Activated naive CD8-positive, alpha-beta T cell treated with anti-CD3 and anti-CD28 coated beads for 36 hours (primary cell): ENCODE results near the gene SNIP1. TPM values are rescaled to one million over a fixed set of nuclear protein-coding genes. Genes with fewer than 3 reads are reported as not detected.
"Not testable (repeated sequence)": the region's sequence is repeated elsewhere in the genome, so short reads cannot be mapped to it uniquely, and the experiment has no call there.

Experiments used
- DNase-seq: peaks from one replicate; pipeline ENCODE4 v3.0.0; 2021
- H3K27ac Mint-ChIP-seq: one replicate; pipeline ENCODE4 v1.8.0; 2022; ENCODE audit warnings: mild to moderate bottlenecking, moderate library complexity, mixed read lengths
- H3K27me3 Mint-ChIP-seq: one replicate; pipeline ENCODE4 v1.8.0; 2022; ENCODE audit warnings: mild to moderate bottlenecking, mixed read lengths
- H3K36me3 Mint-ChIP-seq: one replicate; pipeline ENCODE4 v1.8.0; 2021; ENCODE audit warnings: mild to moderate bottlenecking, mixed read lengths
- H3K4me1 Mint-ChIP-seq: one replicate; pipeline ENCODE4 v1.8.0; 2021; ENCODE audit warnings: mixed read lengths
- H3K4me3 Mint-ChIP-seq: one replicate; pipeline ENCODE4 v1.8.0; 2022; ENCODE audit warnings: mild to moderate bottlenecking, moderate library complexity, mixed read lengths
- H3K9me3 Mint-ChIP-seq: one replicate; pipeline ENCODE4 v1.8.0; 2022; ENCODE audit warnings: mixed read lengths
- total RNA-seq, 2 experiments: library from RNA; stranded (reverse); gene quantifications; one replicate each; pipeline ENCODE4 v1.2.3, GENCODE V29; 2021

Gene SNIP1
- total RNA-seq, 2 experiments from 2014 or later = 25.2 to 27.6 TPM

DNA sequence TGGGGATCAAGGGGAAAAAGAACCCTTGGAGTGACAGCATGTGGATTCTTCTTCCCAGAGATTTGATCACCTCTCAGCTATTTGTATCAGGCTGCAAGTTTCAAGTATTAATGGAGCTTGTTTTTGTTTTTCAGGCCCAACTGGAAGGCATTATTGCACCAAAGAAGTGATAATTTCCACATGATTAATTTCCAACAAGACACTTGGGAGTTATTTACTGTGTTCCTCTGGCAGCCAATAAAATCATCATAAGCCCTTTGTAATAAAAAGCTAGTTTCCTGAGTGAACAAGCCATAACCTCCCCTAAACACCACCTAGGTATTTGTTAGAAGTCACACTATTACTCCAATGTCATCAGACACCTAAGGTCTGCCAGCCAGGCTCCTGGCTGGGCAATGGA is 10.8 kb upstream of the SNIP1 start:
- H3K4me3 Mint-ChIP-seq = no peak overlapping the region
- no peaks in the 10 kb centered on the region for H3K9me3 Mint-ChIP-seq
- no peak overlapping the region for H3K27ac Mint-ChIP-seq
- H3K36me3 Mint-ChIP-seq = peaks cover 30% of the 10 kb centered on the region
- H3K4me1 Mint-ChIP-seq = no peaks in the 10 kb centered on the region
- no peaks in the 10 kb centered on the region for H3K27me3 Mint-ChIP-seq
- no peak for DNase-seq

DNA sequence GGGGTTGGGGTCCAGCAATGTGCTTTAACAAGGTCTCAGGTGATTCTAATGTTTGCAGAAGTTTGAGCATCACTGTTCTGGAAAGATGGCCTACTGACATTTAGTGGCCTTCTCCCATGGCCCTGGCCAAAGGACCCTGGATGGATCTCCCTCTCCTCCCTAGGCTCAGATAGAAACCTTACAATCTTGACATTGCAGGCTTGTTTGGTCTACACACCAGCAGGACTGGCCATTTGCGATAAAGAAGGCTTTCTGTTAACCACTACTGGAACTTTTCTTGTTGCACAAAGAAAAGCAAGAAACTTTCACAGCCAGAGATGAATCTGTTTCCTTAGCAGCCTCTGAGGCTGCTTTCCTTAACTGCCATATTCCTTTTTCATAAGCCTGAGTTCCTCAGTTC is 8.9 kb upstream of the SNIP1 start:
- DNase-seq = no peak
- peaks cover 14% of the 10 kb centered on the region for H3K36me3 Mint-ChIP-seq
- no peaks in the 10 kb centered on the region for H3K9me3 Mint-ChIP-seq
- H3K4me3 Mint-ChIP-seq = no peak overlapping the region
- H3K4me1 Mint-ChIP-seq = no peaks in the 10 kb centered on the region
- H3K27me3 Mint-ChIP-seq = no peaks in the 10 kb centered on the region
- peak overlapping the region; percentile 36 for H3K27ac Mint-ChIP-seq

- Mint-ChIP-seq H3K9me3 (no peaks in the 10 kb centered on the region), H3K27me3 (peaks cover 4% of the 10 kb centered on the region), H3K4me1 (peaks cover 2% of the 10 kb centered on the region), H3K4me3 (no peak overlapping the region), H3K36me3 (peaks cover 5% of the 10 kb centered on the region), H3K27ac (no peak overlapping the region)
- DNase-seq = peak; percentile 38
Measured at GRCh38 chr1:37561133-37562132, 7.3 kb upstream of the SNIP1 start.

DNA sequence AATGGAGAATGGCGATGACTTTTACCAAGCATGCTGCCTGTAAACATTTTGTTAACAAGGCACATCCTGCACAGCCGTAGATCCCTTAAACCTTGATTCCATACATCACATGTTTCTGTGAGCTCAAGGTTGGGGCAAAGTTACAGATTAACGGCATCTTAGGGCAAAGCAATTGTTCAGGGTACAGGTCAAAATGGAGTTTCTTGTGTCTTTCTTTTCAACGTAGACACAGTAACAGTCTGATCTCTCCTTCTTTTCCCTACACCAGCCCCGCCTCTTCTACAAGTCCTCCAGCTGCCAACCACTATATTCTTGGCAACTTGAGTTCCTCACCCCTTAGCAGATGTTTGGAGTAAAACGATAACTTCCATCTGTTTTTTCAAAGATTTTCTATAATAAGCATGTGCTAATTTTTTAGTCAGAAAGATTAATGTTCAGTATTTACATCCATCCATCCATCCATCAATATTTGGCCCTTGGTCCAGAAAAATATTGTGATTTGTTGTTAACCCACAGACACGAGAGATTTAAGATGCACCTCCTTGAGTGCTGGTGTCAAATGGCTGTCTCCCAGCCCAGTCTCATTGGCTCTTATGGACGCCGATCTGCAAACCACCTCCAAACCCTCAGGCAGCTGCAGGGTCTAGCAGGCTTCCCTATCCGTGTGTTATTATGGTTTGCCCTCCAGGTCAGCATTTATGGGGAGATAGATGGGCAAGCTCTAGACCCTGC is 6.5 kb upstream of the SNIP1 start:
- H3K27ac Mint-ChIP-seq = no peak overlapping the region
- H3K4me1 Mint-ChIP-seq = peaks cover 2% of the 10 kb centered on the region
- no peaks in the 10 kb centered on the region for H3K9me3 Mint-ChIP-seq
- peaks cover 5% of the 10 kb centered on the region for H3K27me3 Mint-ChIP-seq
- no peak overlapping the region for H3K4me3 Mint-ChIP-seq
- peaks cover 2% of the 10 kb centered on the region for H3K36me3 Mint-ChIP-seq
- DNase-seq = no peak

GRCh38 chr1:37559957-37560379 is 5.9 kb upstream of the SNIP1 start:
- not testable (repeated sequence) for H3K27ac Mint-ChIP-seq, DNase-seq, H3K27me3 Mint-ChIP-seq, H3K36me3 Mint-ChIP-seq, H3K9me3 Mint-ChIP-seq, H3K4me3 Mint-ChIP-seq, H3K4me1 Mint-ChIP-seq

DNA sequence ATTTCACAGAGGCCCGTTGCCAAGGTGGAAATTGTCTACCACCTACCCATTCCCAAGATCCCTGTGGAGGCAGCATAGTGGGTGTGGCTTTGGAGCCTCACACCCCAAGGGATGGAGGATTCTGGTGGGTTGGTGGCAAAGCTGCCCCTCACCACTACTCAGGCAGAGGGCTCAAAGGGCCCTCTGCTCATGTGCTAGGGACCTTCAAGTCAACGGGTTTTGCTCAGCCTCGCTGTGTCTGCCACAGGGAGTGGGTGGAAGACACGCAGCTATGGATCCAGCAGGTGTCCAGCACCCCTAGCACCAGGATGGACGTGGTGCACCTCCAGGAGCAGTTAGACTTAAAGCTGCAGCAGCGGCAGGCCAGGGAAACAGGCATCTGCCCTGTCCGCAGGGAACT is 5.0 kb upstream of the SNIP1 start:
- Mint-ChIP-seq H3K4me1 (peaks cover 2% of the 10 kb centered on the region), H3K4me3 (no peak overlapping the region), H3K9me3 (peaks cover 1% of the 10 kb centered on the region), H3K36me3 (peaks cover 2% of the 10 kb centered on the region), H3K27me3 (peaks cover 5% of the 10 kb centered on the region), H3K27ac (no peak overlapping the region)
- DNase-seq = no peak

GRCh38 chr1:37558411-37558810 is 4.3 kb upstream of the SNIP1 start:
- Mint-ChIP-seq H3K9me3 (peaks cover 1% of the 10 kb centered on the region), H3K4me3 (no peak overlapping the region), H3K27me3 (peaks cover 5% of the 10 kb centered on the region), H3K27ac (no peak overlapping the region), H3K36me3 (peaks cover 2% of the 10 kb centered on the region), H3K4me1 (peaks cover 2% of the 10 kb centered on the region)
- no peak for DNase-seq

GRCh38 chr1:37557402-37557801 is 3.3 kb upstream of the SNIP1 start:
- H3K9me3 Mint-ChIP-seq = peaks cover 1% of the 10 kb centered on the region
- H3K27ac Mint-ChIP-seq = no peak overlapping the region
- no peak overlapping the region for H3K4me3 Mint-ChIP-seq
- H3K4me1 Mint-ChIP-seq = peaks cover 12% of the 10 kb centered on the region
- H3K27me3 Mint-ChIP-seq = peaks cover 5% of the 10 kb centered on the region
- DNase-seq = no peak
- H3K36me3 Mint-ChIP-seq = peaks cover 9% of the 10 kb centered on the region

DNA sequence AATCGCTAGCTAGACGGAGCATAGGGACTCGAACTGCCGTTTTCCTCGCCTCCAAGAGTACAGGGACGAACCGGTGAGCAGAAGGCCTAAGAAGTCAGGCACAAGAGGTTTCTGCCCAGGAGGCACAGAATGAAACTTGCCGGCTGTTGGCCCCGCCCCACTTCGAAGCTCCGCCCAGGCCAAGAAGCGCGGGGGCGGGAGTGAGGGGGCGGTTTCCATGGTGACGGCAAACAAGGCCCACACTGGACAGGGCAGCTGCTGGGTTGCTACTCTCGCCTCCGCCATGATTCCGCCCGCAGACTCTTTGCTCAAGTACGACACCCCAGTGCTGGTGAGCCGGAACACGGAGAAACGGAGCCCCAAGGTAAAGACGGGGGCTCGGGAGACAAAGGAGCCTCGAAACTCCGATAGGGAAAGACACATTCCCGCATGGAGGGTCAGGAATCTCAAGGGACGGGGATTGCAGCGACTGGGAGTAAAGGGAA is 2.7 kb upstream of the SNIP1 start, which contains the start of gene DNALI1:
Gene DNALI1, plus strand, starts transcription at position 229 of the 485 bp plus-strand sequence. Its CDS starts 55 bp downstream, at position 284.
- Mint-ChIP-seq H3K9me3 (peaks cover 1% of the 10 kb centered on the region), H3K27me3 (peaks cover 5% of the 10 kb centered on the region), H3K36me3 (peaks cover 7% of the 10 kb centered on the region), H3K27ac (no peak within 1 kb of the TSS), H3K4me3 (no peak within 1 kb of the TSS), H3K4me1 (peaks cover 17% of the 10 kb centered on the region)
- peak; percentile 39 for DNase-seq

DNA sequence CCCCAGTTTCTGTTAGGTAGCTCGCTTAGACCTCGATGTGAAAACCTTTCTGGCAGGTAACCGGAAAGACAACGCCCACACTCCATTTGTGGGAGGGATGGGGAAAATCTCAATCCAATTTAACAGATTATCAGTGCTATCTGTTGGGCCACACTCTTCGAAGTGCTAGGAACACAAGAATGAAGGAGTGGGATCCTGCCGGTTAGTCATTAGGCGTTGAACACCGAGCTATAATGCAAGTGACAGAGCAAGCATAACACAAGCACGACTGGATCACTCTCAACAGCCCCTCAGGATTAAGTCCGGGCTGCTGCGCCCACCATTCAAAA is 531 bp downstream of the SNIP1 start:
- Mint-ChIP-seq H3K36me3 (peaks cover 21% of the 10 kb centered on the region), H3K27me3 (peaks cover 5% of the 10 kb centered on the region), H3K4me1 (peaks cover 27% of the 10 kb centered on the region), H3K27ac (peak overlapping the region; percentile 89), H3K9me3 (peaks cover 1% of the 10 kb centered on the region), H3K4me3 (peak overlapping the region; percentile 95)
- DNase-seq = no peak

GRCh38 chr1:37549341-37549740 is 4.8 kb downstream of the SNIP1 start:
- DNase-seq = no peak
- no peaks in the 10 kb centered on the region for H3K27me3 Mint-ChIP-seq
- H3K4me1 Mint-ChIP-seq = peaks cover 24% of the 10 kb centered on the region
- peaks cover 39% of the 10 kb centered on the region for H3K36me3 Mint-ChIP-seq
- H3K9me3 Mint-ChIP-seq = no peaks in the 10 kb centered on the region
- H3K4me3 Mint-ChIP-seq = no peak overlapping the region
- peak overlapping the region; percentile 54 for H3K27ac Mint-ChIP-seq

DNA sequence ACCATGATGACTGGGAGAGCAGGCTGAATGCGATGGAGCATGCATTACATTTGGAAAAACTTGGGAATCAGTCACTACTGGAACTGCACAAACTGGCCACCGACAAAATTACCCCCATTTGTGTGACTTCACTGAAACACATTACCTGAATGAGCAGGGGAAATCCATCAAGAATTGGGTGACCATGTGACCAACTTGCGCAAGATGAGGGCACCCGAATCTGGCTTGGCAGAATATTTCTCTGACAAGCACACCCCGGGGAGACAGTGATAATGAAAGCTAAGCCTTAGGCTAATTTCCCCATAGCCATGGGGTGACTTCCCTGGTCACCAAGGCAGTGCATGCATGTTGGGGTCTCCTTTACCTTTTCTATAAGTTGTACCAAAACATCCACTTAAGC is 9.1 kb downstream of the SNIP1 start:
- Mint-ChIP-seq H3K4me1 (peaks cover 7% of the 10 kb centered on the region), H3K27ac (no peak overlapping the region), H3K36me3 (peaks cover 31% of the 10 kb centered on the region), H3K9me3 (no peaks in the 10 kb centered on the region), H3K4me3 (no peak overlapping the region), H3K27me3 (no peaks in the 10 kb centered on the region)
- DNase-seq = no peak

DNA sequence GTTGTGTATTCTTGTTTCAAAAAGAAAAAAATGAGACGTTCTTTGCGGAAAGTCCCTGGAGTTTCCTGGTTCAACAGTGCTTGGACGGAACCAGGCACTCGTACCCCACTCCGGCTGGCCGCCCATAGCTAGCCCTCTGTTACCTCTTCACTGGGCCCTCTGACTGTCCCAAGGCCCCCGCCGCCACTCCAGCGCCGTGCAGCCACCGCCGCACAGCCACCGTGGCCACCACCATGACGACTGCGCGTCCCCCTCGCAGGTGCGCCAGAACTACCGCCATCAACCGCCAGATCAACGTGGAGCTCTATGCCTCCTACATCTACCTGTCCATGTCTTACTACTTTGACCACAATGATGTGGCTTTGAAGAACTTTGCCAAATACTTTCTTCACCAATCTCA is 9.6 kb downstream of the SNIP1 start:
- H3K27me3 Mint-ChIP-seq = no peaks in the 10 kb centered on the region
- peaks cover 27% of the 10 kb centered on the region for H3K36me3 Mint-ChIP-seq
- no peaks in the 10 kb centered on the region for H3K9me3 Mint-ChIP-seq
- H3K4me1 Mint-ChIP-seq = peaks cover 2% of the 10 kb centered on the region
- no peak overlapping the region for H3K27ac Mint-ChIP-seq
- no peak for DNase-seq
- no peak overlapping the region for H3K4me3 Mint-ChIP-seq

DNA sequence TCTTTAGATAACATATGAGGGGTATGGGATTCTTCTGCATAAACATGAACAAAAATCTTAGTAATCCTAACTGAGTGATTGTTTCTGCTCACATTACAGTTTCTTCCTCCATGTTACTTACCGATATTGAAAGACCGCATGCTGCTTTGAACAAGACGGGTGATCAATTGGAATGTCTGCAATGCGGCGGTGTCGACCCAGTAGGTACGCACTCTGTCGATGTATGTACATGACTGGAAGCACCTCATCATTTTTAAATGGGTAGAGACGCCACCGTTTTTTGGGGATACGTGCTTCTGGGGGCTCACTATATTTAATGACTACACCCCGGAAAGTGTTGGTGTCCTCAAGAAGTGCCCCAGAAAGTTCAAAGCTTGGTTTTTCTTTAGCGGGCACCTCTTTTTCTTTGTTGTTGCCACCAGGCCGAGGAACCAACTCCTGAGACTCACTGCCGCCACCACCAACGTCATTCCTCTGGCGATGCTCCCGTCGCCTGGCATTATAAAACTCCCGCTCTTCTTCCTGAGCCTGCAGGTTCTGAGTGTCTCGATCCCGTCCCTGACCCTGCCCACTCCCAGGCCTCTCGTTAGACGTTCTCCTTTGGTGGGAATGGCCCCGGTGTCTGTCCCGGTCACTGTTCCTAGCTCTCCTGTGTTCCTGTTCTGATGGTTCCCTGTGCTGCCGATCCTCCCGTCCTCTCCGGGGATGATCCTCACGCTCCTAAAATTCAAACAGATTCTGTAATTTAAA is 13.9 kb downstream of the SNIP1 start:
- Mint-ChIP-seq H3K27me3 (no peaks in the 10 kb centered on the region), H3K9me3 (no peaks in the 10 kb centered on the region), H3K27ac (no peak overlapping the region), H3K4me3 (no peak overlapping the region), H3K4me1 (peaks cover 14% of the 10 kb centered on the region), H3K36me3 (peaks cover 31% of the 10 kb centered on the region)
- no peak for DNase-seq

GRCh38 chr1:37539154-37539553 is 14.9 kb downstream of the SNIP1 start:
- Mint-ChIP-seq H3K4me1 (peaks cover 20% of the 10 kb centered on the region), H3K36me3 (peaks cover 27% of the 10 kb centered on the region)
- H3K4me3 Mint-ChIP-seq, H3K27ac Mint-ChIP-seq, H3K9me3 Mint-ChIP-seq, H3K27me3 Mint-ChIP-seq, DNase-seq: not testable (repeated sequence)
